HL-60 (cell line): ENCODE measurements around the gene ART5.
A peak's percentile ranks its signal among the peaks of the same experiment; 100 is the strongest.

Experiments used
- DNase-seq, 2 experiments: peaks; one replicate each; pipeline ENCODE4 v3.0.0-alpha.2; 2010 to 2020; ENCODE audit warnings: low read depth in 1 of 2, low spot score in 1 of 2
- H3K27ac ChIP-seq: fragments of 250-450 bp; sonication (Bioruptor Pico); replicated peaks from 2 replicates; pipeline ENCODE4 v1.5.1; 2020; ENCODE audit warnings: mild to moderate bottlenecking, moderate library complexity
- H3K27me3 ChIP-seq: fragments of 250-450 bp; sonication (Bioruptor Pico); 2 replicates; pipeline ENCODE4 v1.5.1; 2021; ENCODE audit warnings: mild to moderate bottlenecking, moderate library complexity; ENCODE audit not compliant: insufficient read depth, poor library complexity, severe bottlenecking
- H3K4me3 ChIP-seq: replicated peaks from 2 replicates; pipeline ENCODE4 v1.5.1; 2011; ENCODE audit warnings: mild to moderate bottlenecking, control low read depth, low read length; ENCODE audit not compliant: insufficient read depth
- CTCF ChIP-seq: IDR thresholded peaks from one replicate; pipeline ENCODE4 v1.5.1; 2011; ENCODE audit warnings: low read length, control low read depth, inconsistent platforms; ENCODE audit not compliant: insufficient read depth
- GABPA ChIP-seq: IDR thresholded peaks from 2 replicates; pipeline ENCODE4 v1.6.1; 2012; ENCODE audit warnings: low read depth
- POLR2AphosphoS5 ChIP-seq: IDR thresholded peaks from 2 replicates; pipeline ENCODE4 v1.6.1; 2012; ENCODE audit warnings: low read depth
- REST ChIP-seq: IDR thresholded peaks from 2 replicates; pipeline ENCODE4 v1.6.1; 2012; ENCODE audit warnings: low read depth; ENCODE audit not compliant: insufficient replicate concordance
- SPI1 ChIP-seq: IDR thresholded peaks from 2 replicates; pipeline ENCODE4 v1.6.1; 2012; ENCODE audit warnings: low read depth, mild to moderate bottlenecking, borderline replicate concordance

The ART5 gene

GRCh38 chr11:3623767-3624458 lies 17.9 kb downstream of the ART5 start:
- DNase-seq, result no peak
- H3K27ac ChIP-seq, result no peak overlapping the region
- no peak overlapping the region for H3K4me3 ChIP-seq
- H3K27me3 ChIP-seq, result no peaks in the 10 kb centered on the region
- TF ChIP-seq POLR2AphosphoS5 (no peak), SPI1 (no peak), CTCF (no peak), REST (no peak), GABPA (no peak)

- TF ChIP-seq GABPA (no peak), SPI1 (no peak), POLR2AphosphoS5 (no peak), CTCF (no peak), REST (no peak)
- H3K27ac ChIP-seq, result no peak overlapping the region
- DNase-seq, result peak; percentile 37 to 51
- no peaks in the 10 kb centered on the region for H3K27me3 ChIP-seq
- no peak overlapping the region for H3K4me3 ChIP-seq
Measured at GRCh38 chr11:3623121-3623520, 18.7 kb downstream of the ART5 start.

- no peak for TF ChIP-seq GABPA
- TF ChIP-seq POLR2AphosphoS5, result no peak
- TF ChIP-seq SPI1, result no peak
- TF ChIP-seq CTCF, result no peak
- TF ChIP-seq REST, result no peak
- Histone ChIP-seq H3K4me3 (no peak overlapping the region), H3K27me3 (no peaks in the 10 kb centered on the region), H3K27ac (no peak overlapping the region)
- DNase-seq, result no peak
Measured at GRCh38 chr11:3622521-3622920, 19.3 kb downstream of the ART5 start.
